B cell (primary cell): ENCODE data around the gene COX18. TPM values are rescaled to one million over a fixed set of nuclear protein-coding genes. Genes with fewer than 3 reads are reported as not detected.

Source experiments
- ATAC-seq: fragments of 200-7000 bp; cut with Tn5 transposase; one replicate; pipeline ENCODE4 v1.10.0; 2021; ENCODE audit warnings: low read depth, mild to moderate bottlenecking, moderate number of reproducible peaks, moderate library complexity
- CTCF ChIA-PET: fragments of 350-600 bp; sonication (Branson Sonifier 250); formaldehyde crosslinking; loops from one replicate; lab custom pipeline; 2021; ENCODE audit warnings: antibody characterized with exemption, inconsistent platforms; lab: Charles Lee
- POLR2A ChIA-PET: fragments of 350-600 bp; sonication (Branson Sonifier 250); formaldehyde crosslinking; loops from one replicate; lab custom pipeline; 2021; ENCODE audit warnings: antibody characterized with exemption; lab: Charles Lee
- DNase-seq: peaks from one replicate; pipeline ENCODE4 v3.0.0; 2013
- H2AFZ ChIP-seq: 2 replicates; pipeline ENCODE4 v1.6.1; 2012; ENCODE audit warnings: mild to moderate bottlenecking, low read depth, low read length; ENCODE audit not compliant: insufficient read depth, poor library complexity, severe bottlenecking
- H3K27ac ChIP-seq, 2 donors: 1 replicate in 1 of 2; 2 replicates in 1 of 2; pipeline ENCODE4 v1.5.1; 2012 to 2013; ENCODE audit warnings: low read length in 2 of 2, mild to moderate bottlenecking in 2 of 2, moderate library complexity in 1 of 2
- H3K27me3 ChIP-seq, 4 experiments: fragments of 200-600 bp in 1 of 4; sonication (generic) in 1 of 4; replicated peaks in 1 of 4; 1 replicate in 2 of 4; 2 replicates in 2 of 4; pipeline versions ENCODE4 v1.6.1 to v1.7.0; 2013 to 2016; ENCODE audit warnings: low read length in 3 of 4, mild to moderate bottlenecking in 2 of 4, mixed read lengths in 1 of 4, moderate library complexity in 1 of 4; ENCODE audit not compliant: insufficient read depth in 4 of 4, control insufficient read depth in 3 of 4; ENCODE audit errors: control extremely low read depth in 1 of 4
- H3K36me3 ChIP-seq, 2 experiments: replicated peaks in 1 of 2; 1 replicate in 1 of 2; 2 replicates in 1 of 2; pipeline versions ENCODE4 v1.6.1 to v1.7.1; 2013; ENCODE audit warnings: low read length in 1 of 2; ENCODE audit not compliant: insufficient read depth in 2 of 2, control insufficient read depth in 1 of 2; ENCODE audit errors: control extremely low read depth in 1 of 2, extremely low read depth in 1 of 2
- H3K4me1 ChIP-seq, 2 donors: fragments of 200-600 bp in 1 of 2; sonication (generic) in 1 of 2; 1 replicate in 1 of 2; 2 replicates in 1 of 2; pipeline versions ENCODE4 v1.5.1 to v1.6.1; 2013 to 2017; ENCODE audit warnings: low read length in 2 of 2; ENCODE audit not compliant: control insufficient read depth in 2 of 2, insufficient read depth in 2 of 2
- H3K4me2 ChIP-seq: replicated peaks from 2 replicates; pipeline ENCODE3; 2012; ENCODE audit warnings: mild to moderate bottlenecking, low read depth, low read length; ENCODE audit not compliant: poor library complexity, severe bottlenecking
- H3K4me3 ChIP-seq, 5 experiments: fragments of 200-600 bp in 1 of 5; sonication (generic) in 1 of 5; 1 replicate in 3 of 5; 2 replicates in 2 of 5; pipeline versions ENCODE4 v1.5.1 to v1.7.0; 2011 to 2016; ENCODE audit warnings: low read length in 4 of 5, mild to moderate bottlenecking in 4 of 5, low read depth in 2 of 5, control low read depth in 1 of 5, moderate library complexity in 1 of 5; ENCODE audit not compliant: insufficient read depth in 1 of 5; ENCODE audit errors: control extremely low read depth in 1 of 5, extremely low read depth in 1 of 5
- H3K79me2 ChIP-seq: fragments of 200-600 bp; sonication (generic); one replicate; pipeline ENCODE4 v1.6.0; 2016; ENCODE audit warnings: low read length; ENCODE audit not compliant: control insufficient read depth, insufficient read depth
- H3K9ac ChIP-seq: fragments of 200-600 bp; sonication (generic); 2 replicates; pipeline ENCODE4 v1.6.1; 2017; ENCODE audit warnings: mild to moderate bottlenecking, low read length, moderate library complexity
- H3K9me3 ChIP-seq, 3 donors: one replicate each; pipeline versions ENCODE4 v1.6.1 to v1.7.1; 2013; ENCODE audit warnings: low read length in 2 of 3; ENCODE audit not compliant: control insufficient read depth in 2 of 3, insufficient read depth in 1 of 3; ENCODE audit errors: control extremely low read depth in 1 of 3
- H4K20me1 ChIP-seq: 2 replicates; pipeline ENCODE4 v1.6.0; 2012; ENCODE audit warnings: mild to moderate bottlenecking, low read length; ENCODE audit not compliant: insufficient read depth, control insufficient read depth, poor library complexity, severe bottlenecking
- H3K27ac Mint-ChIP-seq: one replicate; pipeline ENCODE4 v1.8.0; 2021; ENCODE audit warnings: mixed read lengths
- H3K27me3 Mint-ChIP-seq: one replicate; pipeline ENCODE4 v1.8.0; 2021; ENCODE audit warnings: mixed read lengths
- H3K4me1 Mint-ChIP-seq: one replicate; pipeline ENCODE4 v1.8.0; 2021; ENCODE audit warnings: mixed read lengths
- H3K4me3 Mint-ChIP-seq: one replicate; pipeline ENCODE4 v1.8.0; 2021; ENCODE audit warnings: mixed read lengths
- H3K9me3 Mint-ChIP-seq: one replicate; pipeline ENCODE4 v1.8.0; 2022; ENCODE audit warnings: mixed read lengths; ENCODE audit not compliant: insufficient read depth
- CTCF ChIP-seq: fragments of 200-600 bp; IDR thresholded peaks from one replicate; pipeline ENCODE4 v1.8.0; 2022; ENCODE audit warnings: antibody characterized with exemption, mild to moderate bottlenecking
- EZH2 ChIP-seq: IDR thresholded peaks from 2 replicates; pipeline ENCODE4 v1.6.1; 2012; ENCODE audit warnings: borderline replicate concordance, low read depth, mild to moderate bottlenecking, moderate library complexity, low read length; ENCODE audit not compliant: insufficient read depth, poor library complexity, severe bottlenecking
- WGBS: methylation state at CpG from one replicate; pipeline ENCODE4 v1.1.5; 2013; ENCODE audit warnings: missing lambda C conversion rate; ENCODE audit not compliant: insufficient coverage; 5-methylcytosine and 5-hydroxymethylcytosine counted together
- intact Hi-C: fragments of 100-400 bp; cut with micrococcal nuclease; formaldehyde crosslinking; loops from one replicate; pipeline ENCODE4 v1.10.0; 2022
- polyA plus RNA-seq: library from polyadenylated mRNA; depleted of rRNA; stranded (reverse); fragments of >200 nt; gene quantifications from 2 replicates; pipeline ENCODE4 v1.2.3, GENCODE V29; 2012
- total RNA-seq, 2 donors: library from RNA; stranded (reverse); fragments of 120-200 nt in 1 of 2; gene quantifications; 1 replicate in 1 of 2; 2 replicates in 1 of 2; pipeline versions ENCODE4 v1.2.3 to v1.2.4, GENCODE V29; 2013 to 2022

Gene COX18
- total and polyA plus RNA-seq, 2 donors (not counting 1 experiment from before 2014, with no cell fraction given), result 12.7 to 13.2 TPM

GRCh38 chr4:73066928-73067327 is 2.6 kb downstream of the COX18 start:
- H3K27ac ChIP-seq, result peak overlapping the region; percentile 3 to 80
- no peak overlapping the region for H2AFZ ChIP-seq
- no peak for TF ChIP-seq EZH2
- CTCF ChIA-PET, result no interaction called here
- ATAC-seq (no peak), DNase-seq (peak; percentile 27)
- intact Hi-C loops, result loop anchor here (5.0 kb wide), 1 partner anchor 125 kb away; no protein-coding TSS in a partner anchor
- H3K4me3 ChIP-seq, result no peak overlapping the region
- no peaks in the 10 kb centered on the region for H4K20me1 ChIP-seq
- peaks cover 34% of the 10 kb centered on the region for H3K4me1 Mint-ChIP-seq
- peak overlapping the region; percentile 20 for H3K4me3 Mint-ChIP-seq
- H3K79me2 ChIP-seq, result peaks cover 49% of the 10 kb centered on the region
- H3K36me3 ChIP-seq, result peaks cover 4 to 5% of the 10 kb centered on the region in 2 experiments
- POLR2A ChIA-PET, result no interaction called here
- no peak overlapping the region for H3K9ac ChIP-seq
- H3K4me1 ChIP-seq, result peaks cover 17 to 26% of the 10 kb centered on the region in 2 donors
- WGBS, result 67% methylated on average over 1 of the region's 2 CpGs
- peak overlapping the region; percentile 10 for H3K4me2 ChIP-seq
- H3K9me3 ChIP-seq, result no peaks in the 10 kb centered on the region
- no peaks in the 10 kb centered on the region for H3K27me3 ChIP-seq
- no peaks in the 10 kb centered on the region for H3K9me3 Mint-ChIP-seq
- H3K27me3 Mint-ChIP-seq, result no peaks in the 10 kb centered on the region
- peak overlapping the region; percentile 78 for H3K27ac Mint-ChIP-seq

GRCh38 chr4:73066445-73066844 is 3.1 kb downstream of the COX18 start:
- no peaks in the 10 kb centered on the region for H3K9me3 ChIP-seq
- Mint-ChIP-seq H3K27ac (peak overlapping the region; percentile 53), H3K27me3 (no peaks in the 10 kb centered on the region), H3K4me1 (peaks cover 34% of the 10 kb centered on the region), H3K9me3 (no peaks in the 10 kb centered on the region), H3K4me3 (no peak overlapping the region)
- 100% methylated on average over 1 of the region's 3 CpGs for WGBS
- peaks cover 7 to 8% of the 10 kb centered on the region in 2 experiments for H3K36me3 ChIP-seq
- H2AFZ ChIP-seq, result no peak overlapping the region
- H3K4me3 ChIP-seq, result no peak overlapping the region
- intact Hi-C loops, result loop anchor here (5.0 kb wide), 1 partner anchor 126 kb away; no protein-coding TSS in a partner anchor
- DNase-seq (no peak), ATAC-seq (no peak)
- H4K20me1 ChIP-seq, result no peaks in the 10 kb centered on the region
- TF ChIP-seq CTCF, result no peak
- no peak for TF ChIP-seq EZH2
- H3K79me2 ChIP-seq, result peaks cover 53% of the 10 kb centered on the region
- no peaks in the 10 kb centered on the region for H3K27me3 ChIP-seq
- CTCF ChIA-PET, result no interaction called here
- no peak overlapping the region for H3K9ac ChIP-seq
- POLR2A ChIA-PET, result no interaction called here
- H3K4me1 ChIP-seq, result peaks cover 17 to 26% of the 10 kb centered on the region in 2 donors
- H3K4me2 ChIP-seq, result no peak overlapping the region
- H3K27ac ChIP-seq, result peak overlapping the region in 1 of 2 donors; percentile 80
